ENCODE results near the gene FOXL2NB. TPM values are rescaled to one million over a fixed set of nuclear protein-coding genes. Genes with fewer than 3 reads are reported as not detected.

Gene FOXL2NB
- total and polyA plus RNA-seq, 12 donors, result under 0.01 to 9.6 (median 2.2) TPM

DNA sequence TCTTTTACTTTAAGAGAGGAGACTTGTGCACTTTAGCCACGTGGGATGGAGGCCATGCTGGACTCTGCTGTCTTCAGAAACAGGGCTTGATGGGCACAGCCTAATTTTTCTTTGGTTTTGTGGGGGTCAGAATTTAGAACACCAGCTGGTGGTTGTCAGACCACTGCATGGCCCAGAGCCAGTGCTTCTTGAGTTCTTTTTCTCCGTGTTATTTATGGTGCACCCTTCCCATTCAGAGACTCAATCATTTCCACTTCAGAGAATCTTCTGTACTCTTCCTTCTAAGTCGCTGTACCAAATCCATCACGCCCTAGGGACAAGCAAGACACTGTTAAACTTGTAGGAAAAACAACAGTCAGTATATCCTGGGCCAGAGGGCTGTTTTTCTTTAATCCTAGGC, 38.9 kb downstream of the FOXL2NB start:
- DNase-seq, result no peak
- WGBS, 4 donors, result 49 to 73% (median 58%) methylated on average over 4 of the region's 4 CpGs
- no peaks in the 10 kb centered on the region for H3K36me3 ChIP-seq (replicated peaks in 1 of 2)
- TF ChIP-seq, protein P1, sequence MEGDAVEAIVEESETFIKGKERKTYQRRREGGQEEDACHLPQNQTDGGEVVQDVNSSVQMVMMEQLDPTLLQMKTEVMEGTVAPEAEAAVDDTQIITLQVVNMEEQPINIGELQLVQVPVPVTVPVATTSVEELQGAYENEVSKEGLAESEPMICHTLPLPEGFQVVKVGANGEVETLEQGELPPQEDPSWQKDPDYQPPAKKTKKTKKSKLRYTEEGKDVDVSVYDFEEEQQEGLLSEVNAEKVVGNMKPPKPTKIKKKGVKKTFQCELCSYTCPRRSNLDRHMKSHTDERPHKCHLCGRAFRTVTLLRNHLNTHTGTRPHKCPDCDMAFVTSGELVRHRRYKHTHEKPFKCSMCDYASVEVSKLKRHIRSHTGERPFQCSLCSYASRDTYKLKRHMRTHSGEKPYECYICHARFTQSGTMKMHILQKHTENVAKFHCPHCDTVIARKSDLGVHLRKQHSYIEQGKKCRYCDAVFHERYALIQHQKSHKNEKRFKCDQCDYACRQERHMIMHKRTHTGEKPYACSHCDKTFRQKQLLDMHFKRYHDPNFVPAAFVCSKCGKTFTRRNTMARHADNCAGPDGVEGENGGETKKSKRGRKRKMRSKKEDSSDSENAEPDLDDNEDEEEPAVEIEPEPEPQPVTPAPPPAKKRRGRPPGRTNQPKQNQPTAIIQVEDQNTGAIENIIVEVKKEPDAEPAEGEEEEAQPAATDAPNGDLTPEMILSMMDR (IDR thresholded peaks at IDR 0.05), result no peak
- TF ChIP-seq POLR2A (IDR thresholded peaks at IDR 0.05), result no peak
- no peak overlapping the region for H3K27ac ChIP-seq
- intact Hi-C loops (cut with DNase I), result no loop called here
- no peaks in the 10 kb centered on the region for H3K9me3 ChIP-seq (replicated peaks in 1 of 3)
- no peaks in the 10 kb centered on the region for H3K27me3 ChIP-seq
- H3K4me3 ChIP-seq, result no peak overlapping the region
- no peaks in the 10 kb centered on the region for H3K4me1 ChIP-seq (replicated peaks in 1 of 2)

DNA sequence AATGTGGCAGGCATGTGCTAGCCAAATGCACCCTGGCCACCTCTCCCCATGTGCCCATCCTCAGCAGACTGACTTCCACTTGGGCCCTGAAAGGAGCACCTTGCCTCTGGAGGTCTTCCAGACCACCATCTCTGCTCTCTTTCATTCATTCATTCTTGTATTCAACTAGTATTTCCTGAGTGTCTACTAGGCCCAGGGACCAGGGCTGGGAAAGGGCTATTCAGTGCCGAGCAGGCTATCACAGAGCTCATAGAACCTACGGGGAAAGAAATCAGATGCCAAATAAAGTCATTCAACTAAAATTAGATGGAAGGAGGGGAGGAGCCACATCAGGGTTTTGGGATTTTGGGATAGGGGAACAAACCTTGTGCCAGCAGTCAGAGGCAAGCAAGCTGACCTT, 40.2 kb downstream of the FOXL2NB start:
- intact Hi-C loops (cut with DNase I), result no loop called here
- WGBS, 4 donors, result 84 to 97% (median 93%) methylated on average over 2 of the region's 2 CpGs
- no peak for TF ChIP-seq POLR2A (IDR thresholded peaks at IDR 0.05)
- Histone ChIP-seq H3K27ac (no peak overlapping the region), H3K9me3 (replicated peaks in 1 of 3) (no peaks in the 10 kb centered on the region), H3K36me3 (replicated peaks in 1 of 2) (no peaks in the 10 kb centered on the region), H3K4me3 (no peak overlapping the region), H3K4me1 (replicated peaks in 1 of 2) (no peaks in the 10 kb centered on the region), H3K27me3 (no peaks in the 10 kb centered on the region)
- DNase-seq, result no peak

DNA sequence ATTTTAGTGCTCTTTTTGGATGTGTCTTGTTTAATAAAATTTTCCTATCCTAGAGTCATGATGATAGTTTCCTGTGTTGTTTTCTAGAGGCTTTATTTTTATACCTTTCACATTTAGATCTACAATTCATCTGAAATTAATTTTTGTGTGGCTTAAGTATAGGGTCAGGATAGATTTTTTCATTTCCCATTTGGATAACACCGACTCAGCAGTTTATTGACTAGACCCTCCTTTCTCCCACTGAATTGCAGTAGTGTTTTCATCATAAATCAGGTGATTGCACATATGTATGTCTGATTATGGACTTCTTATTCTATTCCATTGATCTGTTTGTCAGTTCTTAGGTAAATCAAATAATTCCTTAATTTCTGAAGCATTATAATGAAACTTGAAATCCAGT, 48.7 kb downstream of the FOXL2NB start:
- H3K36me3 ChIP-seq (replicated peaks in 1 of 2), result no peaks in the 10 kb centered on the region
- DNase-seq, result no peak
- no peak for TF ChIP-seq POLR2A (IDR thresholded peaks at IDR 0.05)
- TF ChIP-seq, protein P1 (IDR thresholded peaks at IDR 0.05), result no peak
- WGBS, 4 donors, result 79 to 93% (median 82%) methylated on average over 1 of the region's 1 CpG
- no peak overlapping the region for H3K4me3 ChIP-seq
- no peak overlapping the region for H3K27ac ChIP-seq
- H3K27me3 ChIP-seq, result peaks cover 5% of the 10 kb centered on the region
- no peaks in the 10 kb centered on the region for H3K4me1 ChIP-seq (replicated peaks in 1 of 2)
- H3K9me3 ChIP-seq (replicated peaks in 1 of 3), result no peaks in the 10 kb centered on the region
- intact Hi-C loops (cut with DNase I), result no loop called here

Other genes with a start within 250 kb of the FOXL2NB start
- 10 to 100 TPM in 8 of 9 donors, 1 to 10 TPM in 1; 7.7 to 26.0 (median 16.0) TPM for gene PIK3CB, start 112.3 kb upstream of the FOXL2NB start, total RNA-seq
- 10 to 100 TPM in 1 of 3 donors, 1 to 10 TPM in 2; 4.6 to 17.7 (median 7.5) TPM for gene PIK3CB, start 112.3 kb upstream of the FOXL2NB start, polyA plus RNA-seq
- gene FOXL2, start 80 bp upstream of the FOXL2NB start, total RNA-seq, result 10 to 100 TPM in 1 of 9 donors, 1 to 10 TPM in 7, not detected in 1; 1.1 to 11.2 (median 5.2) TPM
- 1 to 10 TPM in 2 of 3 donors, under 1 TPM in 1; 0.40 to 2.2 (median 2.0) TPM for gene FOXL2, start 80 bp upstream of the FOXL2NB start, polyA plus RNA-seq
- gene PRR23A, start 59.1 kb downstream of the FOXL2NB start, total RNA-seq, result not detected
- not detected for gene PRR23A, start 59.1 kb downstream of the FOXL2NB start, polyA plus RNA-seq
- gene PRR23B, start 73.7 kb downstream of the FOXL2NB start, total RNA-seq, result not detected
- not detected for gene PRR23B, start 73.7 kb downstream of the FOXL2NB start, polyA plus RNA-seq
- not detected for gene PRR23C, start 97.7 kb downstream of the FOXL2NB start, total RNA-seq
- not detected for gene PRR23C, start 97.7 kb downstream of the FOXL2NB start, polyA plus RNA-seq

Data from adrenal gland (tissue), 12 donors.